NB4 (cell line): ENCODE results near the gene ARHGDIG.

Experiments used
- DNase-seq: peaks from one replicate; pipeline ENCODE4 v3.0.0; 2010; ENCODE audit warnings: low read depth
- H3K4me3 ChIP-seq: one replicate; pipeline ENCODE4 v1.5.1; 2011; ENCODE audit warnings: mild to moderate bottlenecking, low read depth, low read length, moderate library complexity
- CTCF ChIP-seq: IDR thresholded peaks from one replicate; pipeline ENCODE4 v1.5.1; 2012; ENCODE audit warnings: low read depth, low read length
- MAX ChIP-seq: IDR thresholded peaks from 2 replicates; pipeline ENCODE4 v1.6.1; 2011; ENCODE audit warnings: low read depth, low read length
- MYC ChIP-seq: IDR thresholded peaks from 2 replicates; pipeline ENCODE4 v1.6.1; 2011; ENCODE audit warnings: low read depth, low read length
- POLR2A ChIP-seq: IDR thresholded peaks from 2 replicates; pipeline ENCODE4 v1.6.1; 2011; ENCODE audit warnings: mild to moderate bottlenecking; ENCODE audit not compliant: insufficient read length; ENCODE audit errors: extremely low read depth

ARHGDIG gene

GRCh38 chr16:269061-269796 is 11.2 kb upstream of the ARHGDIG start:
- H3K4me3 ChIP-seq, result no peak overlapping the region
- no peak for DNase-seq
- no peak for TF ChIP-seq CTCF
- no peak for TF ChIP-seq MAX
- TF ChIP-seq POLR2A, result no peak
- no peak for TF ChIP-seq MYC

GRCh38 chr16:270381-271255 is 9.8 kb upstream of the ARHGDIG start:
- H3K4me3 ChIP-seq, result no peak overlapping the region
- DNase-seq, result no peak
- TF ChIP-seq MAX (no peak), POLR2A (no peak), MYC (no peak), CTCF (no peak)

- no peak overlapping the region for H3K4me3 ChIP-seq
- no peak for DNase-seq
- no peak for TF ChIP-seq MYC
- TF ChIP-seq MAX, result no peak
- TF ChIP-seq CTCF, result no peak
- no peak for TF ChIP-seq POLR2A
Measured at GRCh38 chr16:272633-273546, 7.5 kb upstream of the ARHGDIG start.

GRCh38 chr16:273547-274421 is 6.6 kb upstream of the ARHGDIG start:
- DNase-seq, result no peak
- no peak overlapping the region for H3K4me3 ChIP-seq
- TF ChIP-seq CTCF (no peak), MYC (no peak), MAX (no peak)
